HG03060 (cell line): ENCODE data around the gene CXCL17.

ENCODE experiments used
- ATAC-seq: cut with Tn5 transposase; IDR thresholded peaks from one replicate; pipeline ENCODE4 v1.9.1; 2021; ENCODE audit warnings: low read depth, moderate number of reproducible peaks; ENCODE audit not compliant: unreplicated experiment

CXCL17 gene

DNA sequence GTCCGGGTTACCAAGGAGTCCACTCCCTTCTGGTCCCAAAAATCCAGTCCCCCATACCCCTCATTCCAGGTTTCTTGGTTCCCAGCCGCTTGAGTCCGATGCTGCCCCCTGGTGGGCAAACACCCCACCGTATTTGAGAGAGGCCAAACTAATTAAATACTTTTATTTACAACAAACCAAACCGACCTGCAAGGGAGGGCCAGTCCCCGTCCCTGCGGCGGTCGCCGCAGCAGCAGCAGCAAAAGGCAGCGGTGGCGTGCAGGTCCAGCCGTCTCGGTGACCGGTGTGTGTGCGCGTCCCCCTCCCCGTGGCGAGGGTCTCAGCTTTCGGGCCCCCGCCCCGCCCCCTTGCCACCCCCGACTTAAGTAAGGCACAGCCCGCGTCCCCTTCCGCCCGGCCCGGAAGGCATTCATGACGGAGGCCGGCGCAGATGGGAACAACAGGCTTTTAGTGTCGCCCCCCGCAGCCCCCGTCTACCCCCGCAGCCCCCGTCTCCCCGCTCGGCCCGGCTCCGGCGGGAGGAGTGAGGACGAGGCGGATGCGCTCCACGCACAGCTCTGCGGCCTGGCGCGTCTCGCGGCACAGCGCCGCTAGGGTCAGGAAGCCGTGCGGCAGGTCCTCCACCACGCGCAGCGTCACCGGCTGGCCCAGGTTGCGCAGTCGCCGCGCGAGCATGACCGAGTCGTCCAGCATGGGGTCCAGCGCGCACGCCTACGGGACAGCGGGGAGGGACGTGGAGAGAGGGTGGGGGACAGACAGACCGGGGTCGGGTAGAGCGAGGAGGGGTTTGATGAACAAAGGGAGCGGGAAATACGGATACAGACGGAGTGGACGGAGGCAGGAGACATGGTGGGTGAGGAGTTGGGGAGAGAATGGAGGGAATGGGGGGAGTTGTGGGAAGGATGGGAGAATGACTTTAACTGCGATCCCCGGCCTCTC lies 41.1 kb downstream of the CXCL17 start:
- no peak for ATAC-seq

- no peak for ATAC-seq
Measured at GRCh38 chr19:42400404-42400803, 42.3 kb downstream of the CXCL17 start.

DNA sequence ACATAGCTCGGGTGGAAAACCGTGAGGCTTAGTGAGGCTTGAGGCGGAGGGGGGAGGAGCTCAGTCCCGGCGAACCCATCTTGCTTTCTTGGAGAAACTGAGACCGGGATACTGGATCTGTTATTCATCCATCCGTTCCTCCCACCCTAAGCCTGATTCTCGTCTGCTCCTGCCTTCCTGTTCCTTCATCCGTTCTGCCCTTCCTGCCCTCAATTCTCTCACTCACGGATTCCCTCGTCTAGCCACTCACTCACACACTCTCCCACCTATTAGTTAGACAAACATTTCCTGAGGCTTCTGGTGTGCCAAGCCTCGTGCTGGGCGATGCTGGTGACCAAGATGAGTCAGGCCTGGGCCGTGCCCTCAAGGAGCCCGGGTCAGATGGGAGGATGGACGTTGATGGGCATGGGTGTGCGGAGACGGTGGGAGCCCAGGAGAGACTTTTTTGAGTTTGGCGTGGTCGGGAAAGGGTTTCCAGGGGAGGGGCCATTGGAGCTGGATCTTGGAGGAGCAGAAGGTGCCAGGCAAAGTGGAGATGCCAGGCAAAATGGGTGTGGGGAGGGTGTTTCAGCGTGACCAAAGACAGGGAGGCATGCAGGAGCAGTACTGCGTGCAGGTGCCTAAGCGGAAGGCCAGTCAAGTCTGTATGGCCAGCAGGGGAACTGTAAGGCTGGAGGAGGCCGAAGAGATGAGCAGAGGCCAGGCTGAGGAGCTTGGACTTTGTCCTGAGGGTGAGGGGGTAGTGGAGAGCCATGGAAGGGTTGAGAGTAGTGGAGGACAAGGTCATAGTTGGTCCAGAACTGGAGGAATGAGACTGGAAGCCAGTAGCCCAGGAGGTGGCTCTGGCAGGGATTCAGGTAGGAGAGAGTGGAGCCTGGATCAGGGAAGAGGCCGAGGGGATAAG lies 45.2 kb downstream of the CXCL17 start:
- no peak for ATAC-seq

GRCh38 chr19:42396381-42397262 lies 46.1 kb downstream of the CXCL17 start:
- ATAC-seq: peak; percentile 91

GRCh38 chr19:42394751-42395150 lies 48.0 kb downstream of the CXCL17 start:
- ATAC-seq: no peak

DNA sequence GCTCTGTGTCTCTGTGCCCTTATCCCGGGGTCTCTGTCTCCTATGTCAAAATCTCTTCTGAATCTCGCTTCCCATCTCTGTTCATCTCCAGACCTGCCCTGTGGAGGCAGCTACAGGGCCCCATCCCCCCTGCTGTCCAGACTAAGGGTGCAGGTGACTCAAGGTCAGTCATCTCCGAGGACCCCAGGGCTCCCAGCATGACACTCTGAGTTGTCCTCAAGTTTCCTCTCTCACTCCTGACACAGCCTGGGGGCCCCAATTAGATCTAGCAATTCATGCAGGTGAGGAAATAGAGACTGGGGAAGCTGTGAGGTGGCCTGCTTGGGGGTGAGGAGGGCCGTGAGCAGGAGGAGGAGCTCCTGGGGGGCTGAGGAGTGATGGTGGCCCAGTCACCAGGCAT lies 50.6 kb downstream of the CXCL17 start:
- ATAC-seq: no peak

DNA sequence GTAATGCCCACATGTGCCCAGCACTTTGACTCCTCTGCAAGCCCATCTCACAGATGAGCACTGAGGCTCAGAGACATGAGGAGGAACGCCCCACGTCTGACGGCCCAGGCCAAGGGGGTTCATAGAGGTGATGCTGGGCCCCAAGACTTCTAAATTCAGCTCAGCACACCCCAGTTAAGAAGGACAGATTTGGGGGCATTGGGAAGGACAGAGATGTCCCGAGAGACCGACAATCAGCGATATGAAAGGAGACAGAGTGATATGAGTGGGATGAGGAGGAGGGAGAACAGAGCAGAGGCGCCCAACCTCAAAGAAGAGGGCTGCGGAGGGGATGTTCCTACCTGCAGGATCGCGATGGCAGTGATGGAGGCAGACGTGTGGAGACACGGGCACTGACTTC lies 52.8 kb downstream of the CXCL17 start, which contains the start of gene CNFN:
Gene CNFN, minus strand, starts transcription at position 399 of the 400 bp plus-strand sequence. CDS start 1,260 bp downstream, outside the sequence.
- no peak for ATAC-seq

DNA sequence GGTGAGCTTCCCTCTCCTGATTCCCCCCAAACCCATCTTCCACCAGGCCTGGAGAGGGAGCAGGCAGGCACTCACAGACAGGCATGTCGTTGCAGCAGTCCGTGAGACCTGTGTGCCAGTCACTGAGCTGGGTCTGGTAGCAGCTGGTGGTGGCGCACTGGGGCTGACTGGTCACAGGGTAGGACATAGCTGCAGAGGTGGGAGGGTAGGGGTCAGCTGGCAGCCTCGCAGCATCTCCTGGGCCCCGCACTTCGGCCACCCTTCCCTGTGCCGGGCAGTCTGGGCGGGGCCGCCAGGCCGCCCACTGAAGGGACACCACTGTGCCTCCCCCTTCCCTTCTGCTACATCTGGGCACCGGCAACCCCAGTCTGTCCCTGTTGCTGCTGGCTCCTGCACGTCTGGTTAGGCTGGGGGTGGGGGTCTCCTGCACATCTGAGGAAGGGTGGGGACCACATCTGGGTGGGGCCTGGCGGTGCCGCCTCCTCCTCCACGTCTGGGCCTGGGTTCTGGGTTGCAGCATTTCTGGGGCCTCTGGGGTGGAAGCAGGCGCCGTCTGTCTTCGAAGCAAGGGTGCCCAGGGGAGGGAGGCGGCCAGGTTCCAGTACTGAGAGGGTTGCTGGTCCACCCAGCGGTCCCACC lies 53.8 kb downstream of the CXCL17 start:
- no peak for ATAC-seq

DNA sequence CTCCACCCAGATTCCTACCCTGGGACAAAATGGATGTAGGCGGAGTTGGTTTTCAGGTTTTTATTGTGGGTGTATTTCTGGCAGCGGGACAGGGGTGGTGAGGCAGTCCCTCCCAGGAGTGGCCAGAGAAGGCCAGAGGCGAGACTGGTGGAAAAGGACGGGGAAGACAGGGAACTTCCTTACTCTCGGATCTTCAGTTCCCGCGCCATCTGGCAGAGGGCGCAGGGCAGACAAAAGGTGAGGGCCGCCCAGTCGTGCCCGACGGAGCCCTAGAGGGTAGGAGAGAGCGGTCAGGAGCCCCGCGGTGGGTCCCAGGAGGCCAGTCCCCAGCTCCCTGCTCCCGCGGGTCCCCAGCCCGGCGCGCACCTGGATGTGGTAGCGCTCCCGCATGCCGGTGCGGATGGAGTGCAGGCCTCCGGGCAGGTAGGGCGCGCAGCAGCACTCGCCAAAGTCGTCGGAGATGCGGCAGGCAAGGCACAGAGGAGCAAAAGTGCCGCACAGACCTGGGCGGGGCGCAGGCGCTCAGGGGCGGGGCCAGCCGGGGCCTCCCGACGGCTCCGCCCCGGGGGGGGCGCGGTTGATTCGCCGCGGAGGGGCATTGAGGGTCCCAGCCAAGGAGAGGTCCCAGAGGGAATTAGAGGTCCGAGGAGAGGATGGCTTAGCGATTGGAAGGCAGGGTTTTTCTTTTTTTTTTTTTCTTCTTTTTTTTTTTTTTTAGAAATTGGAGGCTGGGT lies 55.6 kb downstream of the CXCL17 start:
- no peak for ATAC-seq

DNA sequence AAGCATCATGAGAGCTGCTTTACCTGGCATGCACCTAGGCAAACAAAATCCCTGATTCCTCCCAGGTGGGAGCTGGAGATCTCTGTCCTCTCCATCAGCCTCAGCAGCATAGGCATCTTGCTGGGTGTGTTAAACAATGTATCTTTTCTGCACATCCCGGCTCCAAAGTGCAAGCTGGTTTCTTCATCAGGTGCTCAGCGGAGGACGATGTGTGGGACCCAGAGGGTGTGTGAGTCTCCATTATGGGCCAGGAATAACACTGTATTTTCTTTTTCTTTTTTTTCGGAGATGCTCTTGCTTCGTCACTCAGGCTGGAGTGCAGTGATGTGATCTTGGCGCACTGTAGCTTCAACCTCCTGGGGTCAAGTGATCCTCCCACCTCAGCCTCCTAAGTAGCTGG lies 62.6 kb downstream of the CXCL17 start:
- no peak for ATAC-seq
